H9 (cell line): ENCODE measurements around the gene GRK1. TPM values are rescaled to one million over a fixed set of nuclear protein-coding genes. Genes with fewer than 3 reads are reported as not detected.

ENCODE experiments used
- DNase-seq: peaks from one replicate; pipeline ENCODE4 v3.0.0-alpha.2; 2017
- H2AFZ ChIP-seq: one replicate; pipeline ENCODE4 v1.6.1; 2013; ENCODE audit warnings: mild to moderate bottlenecking, low read length, control low read depth, moderate library complexity
- H2AK5ac ChIP-seq: 2 replicates; pipeline ENCODE4 v1.6.1; 2013; ENCODE audit warnings: low read length, control low read depth, mixed read lengths; ENCODE audit not compliant: insufficient read length
- H2BK120ac ChIP-seq: one replicate; pipeline ENCODE4 v1.6.1; 2013; ENCODE audit warnings: low read depth, mild to moderate bottlenecking, low read length, control low read depth, inconsistent platforms; ENCODE audit not compliant: poor library complexity, severe bottlenecking
- H2BK12ac ChIP-seq: 2 replicates; pipeline ENCODE4 v1.6.1; 2013; ENCODE audit warnings: low read length, control low read depth, mixed read lengths, low read depth; ENCODE audit not compliant: insufficient read length
- H2BK15ac ChIP-seq: 2 replicates; pipeline ENCODE4 v1.6.1; 2013; ENCODE audit warnings: low read depth, low read length, control low read depth
- H2BK20ac ChIP-seq: one replicate; pipeline ENCODE4 v1.6.1; 2013; ENCODE audit warnings: low read depth, mild to moderate bottlenecking, low read length, control low read depth, inconsistent platforms; ENCODE audit not compliant: poor library complexity, severe bottlenecking
- H2BK5ac ChIP-seq: 2 replicates; pipeline ENCODE4 v1.6.1; 2013; ENCODE audit warnings: low read length, control low read depth, mixed read lengths; ENCODE audit not compliant: insufficient read length
- H3K14ac ChIP-seq: 2 replicates; pipeline ENCODE4 v1.6.1; 2013; ENCODE audit warnings: low read length, control low read depth; ENCODE audit not compliant: insufficient read depth
- H3K18ac ChIP-seq: 2 replicates; pipeline ENCODE4 v1.6.1; 2013; ENCODE audit warnings: low read depth, mild to moderate bottlenecking, mixed read lengths, low read length, control low read depth; ENCODE audit not compliant: insufficient read length
- H3K23ac ChIP-seq: 2 replicates; pipeline ENCODE4 v1.6.1; 2013; ENCODE audit warnings: low read length, control low read depth, mixed read lengths, low read depth; ENCODE audit not compliant: insufficient read length
- H3K23me2 ChIP-seq: 2 replicates; pipeline ENCODE4 v1.6.1; 2013; ENCODE audit warnings: low read depth, mild to moderate bottlenecking, mixed read lengths, low read length, control low read depth; ENCODE audit not compliant: insufficient read length, poor library complexity, severe bottlenecking
- H3K27ac ChIP-seq: 2 replicates; pipeline ENCODE4 v1.5.1; 2013; ENCODE audit warnings: low read length, control low read depth, mixed read lengths, low read depth; ENCODE audit not compliant: insufficient read length
- H3K27me3 ChIP-seq: 2 replicates; pipeline ENCODE4 v1.6.1; 2013; ENCODE audit warnings: low read length, control low read depth, inconsistent platforms; ENCODE audit not compliant: insufficient read depth
- H3K4ac ChIP-seq: 2 replicates; pipeline ENCODE4 v1.6.1; 2013; ENCODE audit warnings: low read depth, mild to moderate bottlenecking, control low read depth, inconsistent platforms, low read length, moderate library complexity
- H3K4me1 ChIP-seq: 2 replicates; pipeline ENCODE4 v1.6.1; 2013; ENCODE audit warnings: low read length, control low read depth, inconsistent platforms; ENCODE audit not compliant: insufficient read depth
- H3K4me2 ChIP-seq: 2 replicates; pipeline ENCODE4 v1.6.1; 2013; ENCODE audit warnings: low read length, control low read depth, mixed read lengths; ENCODE audit not compliant: insufficient read length, insufficient read depth
- H3K56ac ChIP-seq: 2 replicates; pipeline ENCODE4 v1.6.1; 2013; ENCODE audit warnings: low read depth, mild to moderate bottlenecking, mixed read lengths, low read length, control low read depth; ENCODE audit not compliant: insufficient read length
- H3K79me1 ChIP-seq: 2 replicates; pipeline ENCODE4 v1.6.1; 2013; ENCODE audit warnings: low read depth, mild to moderate bottlenecking, moderate library complexity, low read length, control low read depth, inconsistent platforms; ENCODE audit not compliant: insufficient read depth, poor library complexity, severe bottlenecking
- H3K79me2 ChIP-seq: 2 replicates; pipeline ENCODE4 v1.6.1; 2013; ENCODE audit warnings: low read length, control low read depth, inconsistent platforms; ENCODE audit not compliant: insufficient read depth
- H3K9ac ChIP-seq: 2 replicates; pipeline ENCODE4 v1.6.1; 2013; ENCODE audit warnings: low read length, control low read depth, mixed read lengths; ENCODE audit not compliant: insufficient read length; ENCODE audit errors: extremely low read depth
- H3K9me3 ChIP-seq: one replicate; pipeline ENCODE4 v1.6.1; 2013; ENCODE audit warnings: low read depth, low read length, inconsistent platforms; ENCODE audit not compliant: control insufficient read depth
- H3T11ph ChIP-seq: one replicate; pipeline ENCODE4 v1.6.1; 2013; ENCODE audit warnings: mild to moderate bottlenecking, low read length, control low read depth, inconsistent platforms
- H4K20me1 ChIP-seq: one replicate; pipeline ENCODE4 v1.6.1; 2013; ENCODE audit not compliant: control insufficient read depth, insufficient read length, insufficient read depth
- H4K5ac ChIP-seq: 2 replicates; pipeline ENCODE4 v1.6.1; 2013; ENCODE audit warnings: low read depth, mild to moderate bottlenecking, mixed read lengths, low read length, control low read depth; ENCODE audit not compliant: insufficient read length
- H4K8ac ChIP-seq: replicated peaks from 2 replicates; pipeline ENCODE4 v1.6.1; 2013; ENCODE audit warnings: low read length, control low read depth, mixed read lengths, low read depth; ENCODE audit not compliant: insufficient read length
- H4K91ac ChIP-seq: 2 replicates; pipeline ENCODE4 v1.6.1; 2013; ENCODE audit warnings: low read depth, mild to moderate bottlenecking, moderate library complexity, mixed read lengths, low read length, control low read depth; ENCODE audit not compliant: insufficient read length
- H3K27ac Mint-ChIP-seq, 3 experiments: 2 replicates in 2 of 3; 3 replicates in 1 of 3; pipeline ENCODE4 v1.8.0; 2020 to 2021; ENCODE audit warnings: mixed read lengths in 3 of 3, mild to moderate bottlenecking in 1 of 3, moderate library complexity in 1 of 3
- H3K27me3 Mint-ChIP-seq: 2 replicates; pipeline ENCODE4 v1.8.0; 2021; ENCODE audit warnings: low read depth, mild to moderate bottlenecking, moderate library complexity, mixed read lengths
- H3K36me3 Mint-ChIP-seq, 3 experiments: 2 replicates in 2 of 3; 3 replicates in 1 of 3; pipeline ENCODE4 v1.8.0; 2020 to 2021; ENCODE audit warnings: low read depth in 3 of 3, mixed read lengths in 3 of 3; ENCODE audit not compliant: insufficient read depth in 1 of 3
- H3K4me1 Mint-ChIP-seq, 2 experiments: 2 replicates each; pipeline ENCODE4 v1.8.0; 2020; ENCODE audit warnings: mixed read lengths in 2 of 2
- H3K4me3 Mint-ChIP-seq, 2 experiments: 2 replicates in 1 of 2; 3 replicates in 1 of 2; pipeline ENCODE4 v1.8.0; 2020 to 2021; ENCODE audit warnings: mild to moderate bottlenecking in 2 of 2, mixed read lengths in 2 of 2, moderate library complexity in 1 of 2
- H3K9me3 Mint-ChIP-seq, 2 experiments: 2 replicates in 1 of 2; 3 replicates in 1 of 2; pipeline ENCODE4 v1.8.0; 2020; ENCODE audit warnings: mild to moderate bottlenecking in 2 of 2, mixed read lengths in 2 of 2, moderate library complexity in 1 of 2
- CTCF ChIP-seq: fragments of 200-600 bp; sonication (generic); conservative IDR thresholded peaks from 3 replicates; pipeline ENCODE4 v1.8.0; 2021; ENCODE audit warnings: antibody characterized with exemption, mild to moderate bottlenecking
- WGBS: extraction: QIAGEN DNeasy Blood & Tissue Kit; methylation state at CpG from one replicate; pipeline ENCODE4 v1.1.7; 2013; ENCODE audit warnings: missing lambda C conversion rate, low lambda C conversion rate, mixed read lengths; ENCODE audit not compliant: insufficient read length; ENCODE audit errors: extremely low coverage; 5-methylcytosine and 5-hydroxymethylcytosine counted together
- total RNA-seq: library from RNA; stranded (reverse); gene quantifications from 2 replicates; pipeline ENCODE4 v1.2.1, GENCODE V29; 2021

GRK1 gene
- total RNA-seq, 1 experiment from 2014 or later, result 0.31 TPM

GRCh38 chr13:113784645-113785024 is 117.6 kb downstream of the GRK1 start:
- no peak overlapping the region for H3K9ac ChIP-seq
- H3K23ac ChIP-seq, result no peak overlapping the region
- H3K27ac ChIP-seq, result no peak overlapping the region
- no peak overlapping the region for H3K4me3 Mint-ChIP-seq
- H2BK5ac ChIP-seq, result no peak overlapping the region
- H3K56ac ChIP-seq, result no peak overlapping the region
- H2AK5ac ChIP-seq, result no peak overlapping the region
- peaks cover 14% of the 10 kb centered on the region in 2 experiments for H3K9me3 Mint-ChIP-seq
- H3K23me2 ChIP-seq, result no peaks in the 10 kb centered on the region
- no peaks in the 10 kb centered on the region for H3K79me2 ChIP-seq
- H3K14ac ChIP-seq, result no peak overlapping the region
- H3K27me3 Mint-ChIP-seq, result peaks cover 9% of the 10 kb centered on the region
- H3K9me3 ChIP-seq, result no peaks in the 10 kb centered on the region
- H2BK120ac ChIP-seq, result no peak overlapping the region
- WGBS, result no CpG with 5 or more reads among the region's 5 CpGs
- no peaks in the 10 kb centered on the region for H3K27me3 ChIP-seq
- peaks cover 2 to 10% (median 5%) of the 10 kb centered on the region in 3 experiments for H3K36me3 Mint-ChIP-seq
- H3K27ac Mint-ChIP-seq, result no peak overlapping the region
- no peaks in the 10 kb centered on the region for H4K20me1 ChIP-seq
- H3K4me2 ChIP-seq, result no peak overlapping the region
- no peak for DNase-seq
- no peak overlapping the region for H3K4ac ChIP-seq
- H4K8ac ChIP-seq, result no peak overlapping the region
- peaks cover 12 to 16% of the 10 kb centered on the region in 2 experiments for H3K4me1 Mint-ChIP-seq
- TF ChIP-seq CTCF, result no peak
- no peak overlapping the region for H2BK20ac ChIP-seq
- H3K4me1 ChIP-seq, result no peaks in the 10 kb centered on the region; the same call in 1 of the 2 replicates
- no peak overlapping the region for H2AFZ ChIP-seq
- H3K79me1 ChIP-seq, result no peaks in the 10 kb centered on the region
- H2BK12ac ChIP-seq, result no peak overlapping the region
- no peak overlapping the region for H2BK15ac ChIP-seq
- no peak overlapping the region for H4K91ac ChIP-seq
- H3K18ac ChIP-seq, result no peak overlapping the region
- no peak overlapping the region for H4K5ac ChIP-seq
- no peak overlapping the region for H3T11ph ChIP-seq
